HepG2 (cell line): Measurements from ENCODE around the gene MFSD12. TPM values are rescaled to one million over a fixed set of nuclear protein-coding genes. Genes with fewer than 3 reads are reported as not detected.

ENCODE experiments used
- DR1 ChIP-seq: sonication (generic); formaldehyde crosslinking; IDR thresholded peaks from 2 replicates; pipeline ENCODE4 v1.8.0; 2021; ENCODE audit warnings: mild to moderate bottlenecking, missing genetic modification reagents, inconsistent platforms
- EP300 ChIP-seq, 3 experiments: sonication (generic) in 1 of 3; formaldehyde crosslinking in 1 of 3; IDR thresholded peaks; 2 replicates each; pipeline versions ENCODE4 v1.5.1 to v1.6.1; 2011 to 2020; ENCODE audit warnings: low read depth in 2 of 3, low read length in 2 of 3, borderline replicate concordance in 1 of 3, improper control_type of control experiment in 1 of 3, mild to moderate bottlenecking in 1 of 3, missing genetic modification reagents in 1 of 3, moderate library complexity in 1 of 3
- GABPA ChIP-seq, 2 experiments: IDR thresholded peaks; 2 replicates each; pipeline ENCODE4 v1.6.1; 2011 to 2016; ENCODE audit warnings: low read depth in 2 of 2, low read length in 1 of 2, missing biosample characterization in 1 of 2, missing genetic modification characterization in 1 of 2
- GATAD2A ChIP-seq: IDR thresholded peaks from 2 replicates; pipeline ENCODE4 v1.6.1; 2016
- HIVEP1 ChIP-seq: sonication (generic); formaldehyde crosslinking; IDR thresholded peaks from 2 replicates; pipeline ENCODE4 v1.4.0; 2020; ENCODE audit warnings: mild to moderate bottlenecking, missing genetic modification reagents
- HNRNPK ChIP-seq: fragments of 200-400 bp; formaldehyde crosslinking; IDR thresholded peaks from 2 replicates; pipeline ENCODE4 v1.6.1; 2018; ENCODE audit warnings: low read length, low read depth, moderate library complexity, mild to moderate bottlenecking; ENCODE audit not compliant: poor library complexity, severe bottlenecking
- JUNB ChIP-seq: sonication (generic); formaldehyde crosslinking; IDR thresholded peaks from 2 replicates; pipeline ENCODE4 v1.8.0; 2022; ENCODE audit warnings: missing genetic modification reagents, mild to moderate bottlenecking, borderline replicate concordance
- KMT2A ChIP-seq: sonication (generic); formaldehyde crosslinking; IDR thresholded peaks from 2 replicates; pipeline ENCODE4 v1.4.0; 2020; ENCODE audit warnings: missing genetic modification reagents
- PITX1 ChIP-seq: sonication (generic); formaldehyde crosslinking; IDR thresholded peaks from 2 replicates; pipeline ENCODE4 v1.5.1; 2020; ENCODE audit warnings: mild to moderate bottlenecking, missing genetic modification reagents
- RARA ChIP-seq: IDR thresholded peaks from 2 replicates; pipeline ENCODE4 v1.6.1; 2016; ENCODE audit warnings: missing genetic modification reagents, missing compliant biosample characterization
- RFXAP ChIP-seq: sonication (generic); formaldehyde crosslinking; IDR thresholded peaks from 2 replicates; pipeline ENCODE4 v1.4.0; 2020; ENCODE audit warnings: missing genetic modification reagents, borderline replicate concordance
- RNF2 ChIP-seq: fragments of 450-650 bp; conservative IDR thresholded peaks from 2 replicates; pipeline ENCODE4 v1.6.1; 2016; ENCODE audit warnings: low read depth
- RNF219 ChIP-seq: sonication (generic); formaldehyde crosslinking; IDR thresholded peaks from 2 replicates; pipeline ENCODE4 v1.5.0; 2020; ENCODE audit warnings: mild to moderate bottlenecking, missing genetic modification reagents
- RXRB ChIP-seq: IDR thresholded peaks from 2 replicates; pipeline ENCODE4 v1.6.1; 2016; ENCODE audit warnings: borderline replicate concordance, missing genetic modification reagents, missing compliant biosample characterization
- SAP130 ChIP-seq: IDR thresholded peaks from 2 replicates; pipeline ENCODE4 v1.6.1; 2016; ENCODE audit warnings: low read depth
- SIN3A ChIP-seq: IDR thresholded peaks from 2 replicates; pipeline ENCODE4 v1.6.1; 2011; ENCODE audit warnings: low read depth, mild to moderate bottlenecking, control low read depth, low read length, borderline replicate concordance
- SIX1 ChIP-seq: sonication (generic); formaldehyde crosslinking; IDR thresholded peaks from 2 replicates; pipeline ENCODE4 v1.4.0; 2020; ENCODE audit warnings: missing genetic modification reagents, borderline replicate concordance
- SNAI1 ChIP-seq: sonication (generic); formaldehyde crosslinking; IDR thresholded peaks from 2 replicates; pipeline ENCODE4 v1.5.0; 2020; ENCODE audit warnings: mild to moderate bottlenecking, missing genetic modification reagents, borderline replicate concordance
- SP5 ChIP-seq: IDR thresholded peaks from 2 replicates; pipeline ENCODE4 v1.6.1; 2016; ENCODE audit warnings: low read depth, borderline replicate concordance
- ZBTB3 ChIP-seq: sonication (generic); formaldehyde crosslinking; IDR thresholded peaks from 2 replicates; pipeline ENCODE4 v1.4.0; 2020; ENCODE audit warnings: low read depth, mild to moderate bottlenecking, moderate library complexity, missing genetic modification reagents, borderline replicate concordance
- ZBTB38 ChIP-seq: sonication (generic); formaldehyde crosslinking; IDR thresholded peaks from 2 replicates; pipeline ENCODE4 v1.5.1; 2020; ENCODE audit warnings: mild to moderate bottlenecking, missing genetic modification reagents
- ZFP82 ChIP-seq: sonication (generic); formaldehyde crosslinking; IDR thresholded peaks from 2 replicates; pipeline ENCODE4 v1.5.1; 2020; ENCODE audit warnings: mild to moderate bottlenecking, missing genetic modification reagents, borderline replicate concordance
- ZFY ChIP-seq: sonication (generic); formaldehyde crosslinking; IDR thresholded peaks from 2 replicates; pipeline ENCODE4 v1.4.0; 2020; ENCODE audit warnings: missing genetic modification reagents
- ZNF136 ChIP-seq: sonication (generic); formaldehyde crosslinking; IDR thresholded peaks from 2 replicates; pipeline ENCODE4 v1.8.1; 2022; ENCODE audit warnings: low read depth, mild to moderate bottlenecking, moderate library complexity, missing genetic modification reagents
- ZNF274 ChIP-seq: sonication (generic); formaldehyde crosslinking; IDR thresholded peaks from 2 replicates; pipeline ENCODE4 v1.5.1; 2020; ENCODE audit warnings: mild to moderate bottlenecking, missing genetic modification reagents
- ZNF598 ChIP-seq: sonication (generic); formaldehyde crosslinking; IDR thresholded peaks from 2 replicates; pipeline ENCODE4 v1.5.1; 2020; ENCODE audit warnings: mild to moderate bottlenecking, missing genetic modification reagents, borderline replicate concordance
- ZNF768 ChIP-seq: sonication (generic); formaldehyde crosslinking; IDR thresholded peaks from 2 replicates; pipeline ENCODE4 v1.4.0; 2020; ENCODE audit warnings: missing genetic modification reagents
- ZNF83 ChIP-seq: sonication (generic); formaldehyde crosslinking; IDR thresholded peaks from 2 replicates; pipeline ENCODE4 v1.4.0; 2020; ENCODE audit warnings: missing genetic modification reagents, mild to moderate bottlenecking, borderline replicate concordance
- ZSCAN25 ChIP-seq: sonication (generic); formaldehyde crosslinking; IDR thresholded peaks from 2 replicates; pipeline ENCODE4 v1.8.0; 2022; ENCODE audit warnings: mild to moderate bottlenecking, missing genetic modification reagents
- polyA plus RNA-seq, 8 experiments: library from polyadenylated mRNA; depleted of rRNA in 3 of 8; stranded (reverse) in 7 of 8; unstranded in 1 of 8; fragments of >200 nt; fragmentation: Illumina TruSeq in 4 of 8; extraction: Trizol in 4 of 8; gene quantifications; 2 replicates each; pipeline versions ENCODE4 v1.2.1 to v1.2.3, GENCODE V29; 2011 to 2016; ENCODE audit warnings: low read depth in 4 of 8, missing spikeins in 1 of 8, mixed read lengths in 1 of 8; ENCODE audit not compliant: insufficient read depth in 1 of 8
- total RNA-seq, 5 experiments: library from RNA; depleted of rRNA; stranded (reverse); fragments of >200 nt; fragmentation: Illumina TruSeq; extraction: Trizol; gene quantifications; 2 replicates each; pipeline ENCODE4 v1.2.3, GENCODE V29; 2016; ENCODE audit warnings: low read depth in 1 of 5

MFSD12 gene
- total and polyA plus RNA-seq, 2 of the 13 experiments (the other 11 are each of a cell fraction or from before 2014, with no cell fraction given) = 27.2 to 29.1 TPM

GRCh38 chr19:3507371-3508120 is 49.8 kb downstream of the MFSD12 start (continued):
- TF ChIP-seq RFXAP (CRISPR knock-in tag) = no peak
- TF ChIP-seq SIX1 (CRISPR knock-in tag) = no peak
- TF ChIP-seq RARA (CRISPR knock-in tag) = peak; percentile 23; the same call in 1 of the 2 replicates
- TF ChIP-seq ZBTB3 (CRISPR knock-in tag) = no peak
- TF ChIP-seq RNF219 = no peak
- TF ChIP-seq ZNF598 = peak; percentile 70; the same call in 1 of the 2 replicates
- TF ChIP-seq ZSCAN25 = 0 out of 2 replicates have a peak, but pooled peaks have one; percentile 35
- TF ChIP-seq GABPA (IDR thresholded peaks at IDR 0.05; ENCODE audit: low read depth, low read length) = no peak
- TF ChIP-seq GABPA (CRISPR knock-in tag; IDR thresholded peaks at IDR 0.05; ENCODE audit: low read depth) = no peak
- TF ChIP-seq HNRNPK = no peak
- TF ChIP-seq SAP130 (CRISPR knock-in tag) = peak; percentile 70
- no peak for TF ChIP-seq SIN3A
- no peak for TF ChIP-seq DR1 (CRISPR knock-in tag)
- TF ChIP-seq PITX1 (CRISPR knock-in tag) = 0 out of 2 replicates have a peak, but pooled peaks have one; percentile 25
- TF ChIP-seq RNF2 = no peak
- TF ChIP-seq SP5 (CRISPR knock-in tag) = peak; percentile 35; the same call in 1 of the 2 replicates
- no peak for TF ChIP-seq ZFP82 (CRISPR knock-in tag)
- TF ChIP-seq RXRB (CRISPR knock-in tag) = 0 out of 2 replicates have a peak, but pooled peaks have one; percentile 40
- TF ChIP-seq SNAI1 (CRISPR knock-in tag) = no peak
- TF ChIP-seq ZNF768 (CRISPR knock-in tag) = no peak
- peak; percentile 64; the same call in 1 of the 2 replicates for TF ChIP-seq HIVEP1 (CRISPR knock-in tag)
- peak; percentile 60; the same call in 1 of the 2 replicates for TF ChIP-seq ZBTB38
- peak; percentile 33; the same call in 1 of the 2 replicates for TF ChIP-seq GATAD2A (CRISPR knock-in tag)
- peak; percentile 77; the same call in 1 of the 2 replicates for TF ChIP-seq ZNF274 (CRISPR knock-in tag)
- TF ChIP-seq ZNF136 (CRISPR knock-in tag) = no peak
- TF ChIP-seq KMT2A (CRISPR knock-in tag) = no peak
- TF ChIP-seq ZFY (CRISPR knock-in tag) = no peak
- TF ChIP-seq JUNB (CRISPR knock-in tag) = no peak
- TF ChIP-seq EP300 (IDR thresholded peaks at IDR 0.05; ENCODE audit: low read depth in 2 of 2, low read length in 2 of 2) = no peak
- TF ChIP-seq EP300 (CRISPR knock-in tag; IDR thresholded peaks at IDR 0.05; ENCODE audit: borderline replicate concordance) = peak; percentile 47; the same call in 1 of the 2 replicates
- TF ChIP-seq ZNF83 (CRISPR knock-in tag) = no peak
